Loucy (cell line): Measurements from ENCODE around the gene ULK3.

Source experiments
- CTCF ChIP-seq: fragments of 200-600 bp; sonication (generic); conservative IDR thresholded peaks from 2 replicates; pipeline ENCODE4 v1.5.1; 2014; ENCODE audit warnings: mild to moderate bottlenecking, antibody characterized with exemption, low read length
- EZH2phosphoT487 ChIP-seq: fragments of 200-600 bp; IDR thresholded peaks from 2 replicates; pipeline ENCODE4 v1.6.1; 2018; ENCODE audit warnings: antibody characterized with exemption, mild to moderate bottlenecking, moderate library complexity, borderline replicate concordance

GRCh38 chr15:74833376-74834107, 9.4 kb downstream of the ULK3 start:
- TF ChIP-seq CTCF (no peak), EZH2phosphoT487 (no peak)
